T-helper 22 cell (primary cell): ENCODE results near the gene ALPG.
"Not testable (repeated sequence)": the region's sequence is repeated elsewhere in the genome, so short reads cannot be mapped to it uniquely, and the experiment has no call there.

Source experiments
- DNase-seq: peaks from one replicate; pipeline ENCODE4 v3.0.0-alpha.2; 2020; ENCODE audit warnings: low read depth

The ALPG gene

DNA sequence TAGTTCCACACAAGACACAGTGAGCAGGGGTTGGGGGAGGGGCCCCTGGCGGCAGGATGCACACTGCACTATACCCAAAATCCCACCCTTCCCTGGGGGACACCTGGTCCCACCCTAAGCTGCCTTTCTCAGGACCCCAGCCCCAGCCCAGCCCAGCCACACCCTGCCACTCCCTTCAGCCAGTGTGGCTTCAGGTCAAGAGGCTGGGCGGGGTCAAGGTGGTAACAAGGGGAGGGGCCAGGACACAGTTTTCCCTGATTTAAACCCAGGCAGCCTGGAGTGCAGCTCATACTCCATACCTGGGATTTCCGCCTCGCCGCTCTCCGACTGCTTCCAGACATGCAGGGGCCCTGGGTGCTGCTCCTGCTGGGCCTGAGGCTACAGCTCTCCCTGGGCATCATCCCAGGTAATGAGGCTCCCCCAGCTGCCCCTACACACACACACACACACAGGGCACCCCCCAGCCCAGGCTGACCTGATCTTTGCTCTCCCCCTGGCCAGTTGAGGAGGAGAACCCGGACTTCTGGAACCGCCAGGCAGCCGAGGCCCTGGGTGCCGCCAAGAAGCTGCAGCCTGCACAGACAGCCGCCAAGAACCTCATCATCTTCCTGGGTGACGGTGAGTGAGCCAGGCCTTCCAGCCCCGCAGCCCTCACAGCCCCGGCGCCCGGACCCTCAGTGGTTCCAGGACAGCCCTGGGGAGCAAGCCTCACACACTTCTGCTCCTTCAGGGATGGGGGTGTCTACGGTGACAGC is at the start of gene ALPG:
Gene ALPG, plus strand, starts transcription at position 289 of the 755 bp plus-strand sequence. Its CDS starts 51 bp downstream, at position 340.
- no peak for DNase-seq

GRCh38 chr2:232361646-232362045 is 45.0 kb upstream of the ALPG start:
- DNase-seq = no peak

- no peak for DNase-seq
Observed at GRCh38 chr2:232362174-232362900, 44.3 kb upstream of the ALPG start.

DNA sequence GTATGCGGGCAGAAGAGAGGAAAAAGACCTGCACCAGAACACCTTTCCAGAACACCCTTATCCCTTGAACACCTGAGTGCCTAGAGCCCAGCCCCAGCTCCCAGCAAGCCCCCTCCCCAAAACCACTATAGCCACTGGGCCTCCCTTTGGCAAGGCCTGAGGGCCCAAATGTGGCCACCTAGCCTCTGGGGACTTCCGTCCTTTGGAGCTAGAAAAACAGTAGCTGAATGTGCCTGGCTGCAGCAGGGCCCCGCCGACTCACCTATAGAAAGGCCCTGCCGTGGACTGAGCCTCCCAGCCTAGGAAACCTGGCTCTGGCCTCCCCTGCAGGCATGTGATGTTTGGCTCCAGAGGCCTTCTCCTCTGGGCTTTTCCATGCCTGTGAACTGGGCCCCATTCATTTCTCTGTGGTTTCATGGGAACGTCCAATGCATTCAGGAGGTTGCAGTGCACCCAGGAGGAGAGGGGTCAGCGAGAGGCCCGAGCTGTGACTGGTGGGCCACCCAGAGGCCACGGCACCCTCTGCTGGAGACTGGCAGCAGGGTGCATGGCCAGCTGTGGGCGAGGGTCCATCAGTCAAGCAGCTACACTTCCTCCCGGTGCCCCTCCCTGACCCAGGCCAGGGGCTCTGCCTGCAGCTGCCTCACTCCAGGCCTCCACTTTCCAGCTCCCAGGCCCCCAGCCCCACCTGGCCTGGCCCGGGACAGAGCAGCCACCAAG is 43.4 kb upstream of the ALPG start:
- not testable (repeated sequence) for DNase-seq

GRCh38 chr2:232363784-232364615 is 42.6 kb upstream of the ALPG start:
- no peak for DNase-seq

DNA sequence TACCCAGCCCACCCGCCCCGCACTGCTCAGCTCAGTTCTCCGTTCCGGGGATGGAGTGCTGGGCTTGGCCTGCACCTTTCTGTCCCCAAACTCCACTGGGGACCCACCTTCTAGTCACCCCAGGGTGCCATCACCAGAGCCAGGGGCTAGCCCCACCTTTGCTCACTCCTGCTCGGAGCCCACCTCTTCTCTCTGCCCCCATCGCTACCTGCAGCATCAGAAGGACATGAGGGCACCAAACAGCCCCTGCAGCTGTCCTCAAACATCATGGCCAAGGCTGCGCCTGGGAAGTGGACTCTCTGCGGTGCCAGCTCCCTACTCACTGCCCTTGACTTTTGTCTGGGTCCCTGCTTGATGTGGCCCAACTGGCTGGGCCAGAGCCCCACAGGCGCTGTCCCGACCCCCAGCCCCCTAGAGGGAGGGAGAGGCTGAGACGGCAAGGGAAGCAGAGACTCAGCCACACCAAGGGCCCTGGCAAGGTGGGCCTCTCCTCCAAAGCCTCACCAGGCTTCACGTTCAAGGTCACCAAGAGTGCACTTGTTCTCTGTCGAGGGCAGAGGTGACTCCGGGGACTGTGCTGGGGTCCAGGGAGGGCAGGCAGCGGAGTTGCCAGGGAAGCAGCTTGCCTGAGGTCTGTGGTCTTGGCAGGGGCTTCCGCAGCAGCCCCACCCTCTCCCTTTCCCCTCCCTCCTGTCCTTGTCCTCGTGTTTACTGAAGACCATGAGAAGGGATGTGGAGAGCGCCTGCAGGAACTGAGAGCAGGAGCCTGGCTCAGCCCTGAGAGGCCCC is 41.6 kb upstream of the ALPG start:
- DNase-seq = not testable (repeated sequence)

- DNase-seq = no peak
Observed at GRCh38 chr2:232365621-232366321, 40.9 kb upstream of the ALPG start.

GRCh38 chr2:232366461-232366860 is 40.2 kb upstream of the ALPG start:
- not testable (repeated sequence) for DNase-seq

GRCh38 chr2:232367016-232367415 is 39.6 kb upstream of the ALPG start:
- no peak for DNase-seq

- DNase-seq = no peak
Observed at GRCh38 chr2:232367591-232368233, 38.9 kb upstream of the ALPG start.

- no peak for DNase-seq
Observed at GRCh38 chr2:232368311-232368731, 38.3 kb upstream of the ALPG start.

GRCh38 chr2:232369126-232369951 is 37.3 kb upstream of the ALPG start:
- DNase-seq = no peak

GRCh38 chr2:232370007-232370406 is 36.6 kb upstream of the ALPG start:
- DNase-seq = not testable (repeated sequence)

- DNase-seq = no peak
Observed at GRCh38 chr2:232372231-232373208, 34.1 kb upstream of the ALPG start.

- no peak for DNase-seq
Observed at GRCh38 chr2:232374356-232374755, 32.3 kb upstream of the ALPG start.

- DNase-seq = no peak
Observed at GRCh38 chr2:232375164-232375563, 31.5 kb upstream of the ALPG start.

DNA sequence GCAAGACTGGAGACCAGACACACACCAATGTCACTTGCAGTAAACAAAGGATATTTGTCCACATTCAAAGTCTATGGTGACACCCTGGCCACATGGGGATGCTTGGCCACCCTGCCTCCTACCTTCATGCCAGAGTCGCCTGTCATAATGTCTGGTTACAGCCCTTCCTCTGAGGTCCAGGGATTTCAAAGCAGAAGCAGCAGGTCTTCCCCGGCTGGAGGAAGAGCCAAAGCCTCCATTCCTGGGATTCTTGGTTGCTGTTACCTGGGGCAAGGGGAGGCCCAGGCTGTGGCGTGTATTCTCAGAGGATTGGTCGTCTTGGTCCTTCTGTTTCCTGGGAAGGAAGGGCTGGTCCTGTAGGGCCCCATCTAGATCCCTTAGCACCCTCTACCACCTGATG is 30.4 kb upstream of the ALPG start:
- DNase-seq = no peak

DNA sequence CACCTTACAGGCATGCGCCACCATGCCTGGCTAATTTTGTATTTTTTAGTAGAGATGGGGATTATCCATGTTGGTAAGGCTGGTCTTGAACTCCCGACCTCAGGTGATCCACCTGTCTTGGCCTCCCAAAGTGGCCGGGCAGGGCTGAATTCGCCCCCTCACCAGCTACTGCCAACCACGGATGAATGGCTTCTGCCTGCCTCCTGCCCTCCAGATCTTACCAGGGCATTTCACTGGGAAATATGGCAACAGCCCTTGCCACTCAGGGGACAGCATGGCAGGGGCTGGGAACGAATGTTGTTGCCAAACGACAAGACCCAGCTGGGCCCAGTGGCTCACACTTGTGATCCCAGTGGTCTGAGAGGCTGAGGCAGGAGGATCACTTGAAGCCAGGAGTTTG is 29.9 kb upstream of the ALPG start:
- no peak for DNase-seq
